Panc1 (cell line): ENCODE measurements around the gene FNDC10. TPM values are rescaled to one million over a fixed set of nuclear protein-coding genes. Genes with fewer than 3 reads are reported as not detected.

Experiments
- ATAC-seq: fragments of 200-7000 bp; cut with Tn5 transposase; 2 replicates; pipeline ENCODE4 v1.9.1; 2020; ENCODE audit warnings: mild to moderate bottlenecking, moderate library complexity
- BruUV-seq: library from RNA; stranded (reverse); fragments of 400-500 nt; replicated peaks from 2 replicates; lab custom pipeline; 2021; lab: Mats Ljungman, UMichigan
- CTCF ChIA-PET: fragments of 300-600 bp; sonication (Branson Sonifier 250); formaldehyde crosslinking; loops from one replicate; lab custom pipeline; 2022; ENCODE audit warnings: antibody characterized with exemption; lab: Charles Lee
- POLR2A ChIA-PET: fragments of 300-600 bp; sonication (Branson Sonifier 250); formaldehyde crosslinking; loops from one replicate; lab custom pipeline; 2022; ENCODE audit warnings: antibody characterized with exemption; lab: Charles Lee
- DNase-seq: peaks from one replicate; pipeline ENCODE4 v3.0.0-alpha.2; 2010; ENCODE audit warnings: low read depth, low spot score
- H3K27ac ChIP-seq: 2 replicates; pipeline ENCODE4 v1.5.1; 2011; ENCODE audit warnings: mild to moderate bottlenecking, low read length, inconsistent platforms
- H3K27me3 ChIP-seq: fragments of 200-500 bp; sonication (Bioruptor generic); 2 replicates; pipeline ENCODE4 v1.6.0; 2014; ENCODE audit warnings: low read length, inconsistent platforms; ENCODE audit not compliant: control insufficient read depth, insufficient read depth
- H3K36me3 ChIP-seq: fragments of 200-500 bp; sonication (Bioruptor generic); 2 replicates; pipeline ENCODE4 v1.5.1; 2014; ENCODE audit warnings: inconsistent platforms, mild to moderate bottlenecking, low read length, moderate library complexity; ENCODE audit not compliant: control insufficient read depth, insufficient read depth
- H3K4me1 ChIP-seq: 2 replicates; pipeline ENCODE4 v1.5.1; 2011; ENCODE audit warnings: inconsistent platforms, mild to moderate bottlenecking, low read length, moderate library complexity; ENCODE audit not compliant: control insufficient read depth, insufficient read depth
- H3K4me3 ChIP-seq, 2 experiments: 2 replicates each; pipeline ENCODE4 v1.5.1; 2011 to 2012; ENCODE audit warnings: low read depth in 2 of 2, low read length in 2 of 2, mild to moderate bottlenecking in 2 of 2, inconsistent platforms in 1 of 2, moderate library complexity in 1 of 2
- H3K9me3 ChIP-seq: fragments of 200-500 bp; sonication (Bioruptor generic); 2 replicates; pipeline ENCODE4 v1.5.1; 2014; ENCODE audit warnings: low read depth, mild to moderate bottlenecking, inconsistent platforms, low read length, moderate library complexity; ENCODE audit not compliant: control insufficient read depth, insufficient read depth
- POLR2AphosphoS5 ChIP-seq: IDR thresholded peaks from 2 replicates; pipeline ENCODE4 v1.6.1; 2012; ENCODE audit warnings: mild to moderate bottlenecking, low read depth, low read length, moderate library complexity
- SIN3A ChIP-seq: IDR thresholded peaks from 2 replicates; pipeline ENCODE4 v1.6.1; 2012; ENCODE audit warnings: low read depth, mild to moderate bottlenecking, low read length, moderate library complexity, borderline replicate concordance; ENCODE audit not compliant: insufficient read depth
- TCF7L2 ChIP-seq: IDR thresholded peaks from 2 replicates; pipeline ENCODE4 v1.6.1; 2011; ENCODE audit warnings: mild to moderate bottlenecking, low read depth, low read length, inconsistent platforms
- in situ Hi-C: cut with HindIII; loops from 2 replicates; pipeline ENCODE4 v1.10.0; 2016; ENCODE audit warnings: low sequenced_read_pairs, low pct_unique_long_range_greater_than_20kb
- intact Hi-C: fragments of 100-400 bp; cut with micrococcal nuclease; formaldehyde crosslinking; loops from one replicate; pipeline ENCODE4 v1.10.0; 2022; ENCODE audit not compliant: unreplicated experiment
- total RNA-seq: library from RNA; stranded (reverse); gene quantifications from one replicate; pipeline ENCODE4 v1.2.1, GENCODE V29; 2021; ENCODE audit not compliant: unreplicated experiment
- TF ChIP-seq, protein P1 (sequence below): fragments of 450-650 bp; IDR thresholded peaks from 2 replicates; pipeline ENCODE4 v1.5.1; 2017; ENCODE audit warnings: mild to moderate bottlenecking
- TF ChIP-seq, protein P2 (sequence below), 2 experiments: IDR thresholded peaks; 2 replicates each; pipeline ENCODE4 v1.6.1; 2011 to 2012; ENCODE audit warnings: low read depth in 2 of 2, control low read depth in 1 of 2, low read length in 1 of 2, mild to moderate bottlenecking in 1 of 2, moderate library complexity in 1 of 2; ENCODE audit not compliant: insufficient read depth in 1 of 2

The FNDC10 gene
- total RNA-seq, 1 experiment from 2014 or later = 16.2 TPM

DNA sequence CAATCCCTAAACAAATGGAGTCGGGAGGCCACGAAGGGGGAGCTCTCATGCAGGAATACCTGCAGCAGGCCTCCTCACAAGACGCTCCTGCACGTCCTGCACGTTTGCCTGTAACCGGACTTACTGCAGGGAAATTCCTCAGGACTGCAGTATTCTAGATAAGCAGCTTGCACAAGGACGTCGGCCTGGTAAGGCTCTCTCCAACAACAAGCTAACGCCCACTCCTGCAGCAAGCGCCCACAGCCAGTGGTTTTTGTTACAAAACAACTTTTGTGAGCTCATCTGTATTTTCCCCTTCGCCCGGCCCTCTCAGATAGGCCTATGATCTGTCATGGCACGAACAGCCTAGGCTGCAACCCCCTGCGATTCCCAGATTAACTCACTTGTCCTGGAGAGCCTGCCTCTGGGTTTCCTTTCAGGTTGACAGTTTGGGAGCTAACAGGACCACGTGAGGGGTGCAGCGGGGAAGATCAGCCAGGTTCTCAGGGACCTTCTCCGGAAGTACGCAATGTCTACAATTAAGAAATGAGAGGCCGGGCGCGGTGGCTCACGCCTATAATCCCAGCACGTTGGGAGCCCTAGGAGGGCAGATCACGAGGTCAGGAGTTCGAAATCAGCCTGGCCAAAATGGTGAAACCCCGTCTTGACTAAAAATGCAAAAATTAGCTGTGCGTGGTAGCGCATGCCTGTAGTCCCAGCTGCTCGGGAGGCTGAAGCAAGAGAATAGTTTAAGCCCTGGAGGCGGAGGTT lies 14.4 kb upstream of the FNDC10 start:
- Histone ChIP-seq H3K27me3 (no peaks in the 10 kb centered on the region), H3K36me3 (no peaks in the 10 kb centered on the region), H3K27ac (no peak overlapping the region; the same call in 1 of the 2 replicates), H3K9me3 (no peaks in the 10 kb centered on the region), H3K4me3 (peak overlapping the region; percentile 73 to 87), H3K4me1 (peaks cover 20% of the 10 kb centered on the region)
- ATAC-seq (no peak), DNase-seq (no peak)
- CTCF ChIA-PET = no interaction called here
- TF ChIP-seq, protein P1, sequence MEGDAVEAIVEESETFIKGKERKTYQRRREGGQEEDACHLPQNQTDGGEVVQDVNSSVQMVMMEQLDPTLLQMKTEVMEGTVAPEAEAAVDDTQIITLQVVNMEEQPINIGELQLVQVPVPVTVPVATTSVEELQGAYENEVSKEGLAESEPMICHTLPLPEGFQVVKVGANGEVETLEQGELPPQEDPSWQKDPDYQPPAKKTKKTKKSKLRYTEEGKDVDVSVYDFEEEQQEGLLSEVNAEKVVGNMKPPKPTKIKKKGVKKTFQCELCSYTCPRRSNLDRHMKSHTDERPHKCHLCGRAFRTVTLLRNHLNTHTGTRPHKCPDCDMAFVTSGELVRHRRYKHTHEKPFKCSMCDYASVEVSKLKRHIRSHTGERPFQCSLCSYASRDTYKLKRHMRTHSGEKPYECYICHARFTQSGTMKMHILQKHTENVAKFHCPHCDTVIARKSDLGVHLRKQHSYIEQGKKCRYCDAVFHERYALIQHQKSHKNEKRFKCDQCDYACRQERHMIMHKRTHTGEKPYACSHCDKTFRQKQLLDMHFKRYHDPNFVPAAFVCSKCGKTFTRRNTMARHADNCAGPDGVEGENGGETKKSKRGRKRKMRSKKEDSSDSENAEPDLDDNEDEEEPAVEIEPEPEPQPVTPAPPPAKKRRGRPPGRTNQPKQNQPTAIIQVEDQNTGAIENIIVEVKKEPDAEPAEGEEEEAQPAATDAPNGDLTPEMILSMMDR = no peak
- TF ChIP-seq TCF7L2 (no peak), SIN3A (no peak), POLR2AphosphoS5 (no peak)
- TF ChIP-seq, protein P2, sequence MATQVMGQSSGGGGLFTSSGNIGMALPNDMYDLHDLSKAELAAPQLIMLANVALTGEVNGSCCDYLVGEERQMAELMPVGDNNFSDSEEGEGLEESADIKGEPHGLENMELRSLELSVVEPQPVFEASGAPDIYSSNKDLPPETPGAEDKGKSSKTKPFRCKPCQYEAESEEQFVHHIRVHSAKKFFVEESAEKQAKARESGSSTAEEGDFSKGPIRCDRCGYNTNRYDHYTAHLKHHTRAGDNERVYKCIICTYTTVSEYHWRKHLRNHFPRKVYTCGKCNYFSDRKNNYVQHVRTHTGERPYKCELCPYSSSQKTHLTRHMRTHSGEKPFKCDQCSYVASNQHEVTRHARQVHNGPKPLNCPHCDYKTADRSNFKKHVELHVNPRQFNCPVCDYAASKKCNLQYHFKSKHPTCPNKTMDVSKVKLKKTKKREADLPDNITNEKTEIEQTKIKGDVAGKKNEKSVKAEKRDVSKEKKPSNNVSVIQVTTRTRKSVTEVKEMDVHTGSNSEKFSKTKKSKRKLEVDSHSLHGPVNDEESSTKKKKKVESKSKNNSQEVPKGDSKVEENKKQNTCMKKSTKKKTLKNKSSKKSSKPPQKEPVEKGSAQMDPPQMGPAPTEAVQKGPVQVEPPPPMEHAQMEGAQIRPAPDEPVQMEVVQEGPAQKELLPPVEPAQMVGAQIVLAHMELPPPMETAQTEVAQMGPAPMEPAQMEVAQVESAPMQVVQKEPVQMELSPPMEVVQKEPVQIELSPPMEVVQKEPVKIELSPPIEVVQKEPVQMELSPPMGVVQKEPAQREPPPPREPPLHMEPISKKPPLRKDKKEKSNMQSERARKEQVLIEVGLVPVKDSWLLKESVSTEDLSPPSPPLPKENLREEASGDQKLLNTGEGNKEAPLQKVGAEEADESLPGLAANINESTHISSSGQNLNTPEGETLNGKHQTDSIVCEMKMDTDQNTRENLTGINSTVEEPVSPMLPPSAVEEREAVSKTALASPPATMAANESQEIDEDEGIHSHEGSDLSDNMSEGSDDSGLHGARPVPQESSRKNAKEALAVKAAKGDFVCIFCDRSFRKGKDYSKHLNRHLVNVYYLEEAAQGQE (IDR thresholded peaks at IDR 0.05; ENCODE audit: insufficient read depth in 1 of 2, low read depth in 2 of 2, low read length in 1 of 2) = no peak
- POLR2A ChIA-PET = no interaction called here
- in situ Hi-C loops (no loop called here), intact Hi-C loops (no loop called here)
- BruUV-seq = TSS peak; percentile 91

DNA sequence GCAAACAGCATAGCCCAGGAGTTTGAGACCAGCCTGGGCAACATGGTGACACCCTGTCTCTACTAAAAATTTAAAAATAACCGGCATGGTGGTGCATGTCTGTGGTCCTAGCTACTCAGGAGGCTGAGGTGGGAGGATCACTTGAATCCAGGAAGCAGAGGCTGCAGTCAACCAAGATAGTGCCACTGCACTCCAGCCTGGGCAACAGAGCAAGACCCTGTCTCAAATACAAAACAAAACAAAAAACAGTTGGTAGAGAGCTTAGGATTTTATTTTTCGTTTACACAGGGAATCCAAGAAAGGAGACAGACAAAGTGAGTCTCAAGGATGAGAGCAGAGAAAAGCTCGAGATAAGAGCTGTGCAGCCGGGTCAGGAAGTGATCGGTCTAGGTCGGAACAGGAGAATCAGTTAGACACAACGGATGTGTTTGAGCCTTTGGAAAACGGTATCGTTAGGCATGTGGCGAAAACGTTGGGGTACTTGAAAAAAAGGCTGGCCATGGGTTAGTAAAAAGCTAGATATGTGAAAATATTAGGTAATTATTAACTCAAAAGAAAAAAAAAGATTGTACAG lies 13.7 kb upstream of the FNDC10 start:
- in situ Hi-C loops (no loop called here), intact Hi-C loops (no loop called here)
- no peaks in the 10 kb centered on the region for H3K27me3 ChIP-seq
- TF ChIP-seq SIN3A = no peak
- TF ChIP-seq TCF7L2 = no peak
- TF ChIP-seq, protein P1 = no peak
- TF ChIP-seq, protein P2 (IDR thresholded peaks at IDR 0.05; ENCODE audit: insufficient read depth in 1 of 2, low read depth in 2 of 2, low read length in 1 of 2) = no peak
- TF ChIP-seq POLR2AphosphoS5 = no peak
- H3K4me1 ChIP-seq = peaks cover 20% of the 10 kb centered on the region
- BruUV-seq = no TSS peak
- no peak for ATAC-seq
- H3K4me3 ChIP-seq = peak overlapping the region; percentile 73 to 87; a peak in 3 of 4 replicates
- ChIA-PET CTCF (no interaction called here), POLR2A (no interaction called here)
- DNase-seq = no peak
- no peak overlapping the region; the same call in 1 of the 2 replicates for H3K27ac ChIP-seq
- no peaks in the 10 kb centered on the region for H3K36me3 ChIP-seq
- H3K9me3 ChIP-seq = no peaks in the 10 kb centered on the region
